Measurements from ENCODE around the gene RARRES2.

Gene RARRES2

DNA sequence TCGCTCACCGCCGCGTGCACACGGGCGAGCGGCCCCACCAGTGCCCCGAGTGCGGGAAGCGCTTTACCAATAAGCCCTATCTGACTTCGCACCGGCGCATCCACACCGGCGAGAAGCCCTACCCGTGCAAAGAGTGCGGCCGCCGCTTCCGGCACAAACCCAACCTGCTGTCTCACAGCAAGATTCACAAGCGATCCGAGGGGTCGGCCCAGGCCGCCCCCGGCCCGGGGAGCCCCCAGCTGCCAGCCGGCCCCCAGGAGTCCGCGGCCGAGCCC, 30.5 kb upstream of the RARRES2 start:
- H3K4me3 ChIP-seq (ENCODE audit: low read length): no peak overlapping the region
- TF ChIP-seq ZNF274 (IDR thresholded peaks at IDR 0.05; ENCODE audit: low read depth, low read length): no peak

DNA sequence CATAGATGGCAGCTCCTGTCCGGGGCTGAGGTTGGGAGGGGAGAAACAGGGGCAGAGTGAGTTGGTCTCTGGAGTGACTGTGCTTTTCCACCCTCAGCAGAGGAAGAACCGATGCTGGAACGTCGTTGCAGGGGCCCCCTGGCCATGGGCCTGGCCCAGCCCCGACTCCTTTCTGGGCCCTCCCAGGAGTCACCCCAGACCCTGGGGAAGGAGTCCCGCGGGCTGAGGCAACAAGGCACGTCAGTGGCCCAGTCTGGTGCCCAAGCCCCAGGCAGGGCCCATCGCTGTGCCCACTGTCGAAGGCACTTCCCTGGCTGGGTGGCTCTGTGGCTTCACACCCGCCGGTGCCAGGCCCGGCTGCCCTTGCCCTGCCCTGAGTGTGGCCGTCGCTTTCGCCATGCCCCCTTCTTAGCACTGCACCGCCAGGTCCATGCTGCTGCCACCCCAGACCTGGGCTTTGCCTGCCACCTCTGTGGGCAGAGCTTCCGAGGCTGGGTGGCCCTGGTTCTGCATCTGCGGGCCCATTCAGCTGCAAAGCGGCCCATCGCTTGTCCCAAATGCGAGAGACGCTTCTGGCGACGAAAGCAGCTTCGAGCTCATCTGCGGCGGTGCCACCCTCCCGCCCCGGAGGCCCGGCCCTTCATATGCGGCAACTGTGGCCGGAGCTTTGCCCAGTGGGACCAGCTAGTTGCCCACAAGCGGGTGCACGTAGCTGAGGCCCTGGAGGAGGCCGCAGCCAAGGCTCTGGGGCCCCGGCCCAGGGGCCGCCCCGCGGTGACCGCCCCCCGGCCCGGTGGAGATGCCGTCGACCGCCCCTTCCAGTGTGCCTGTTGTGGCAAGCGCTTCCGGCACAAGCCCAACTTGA, 29.9 kb upstream of the RARRES2 start:
- H3K4me3 ChIP-seq (ENCODE audit: low read length): no peak overlapping the region
- no peak for TF ChIP-seq ZNF274 (IDR thresholded peaks at IDR 0.05; ENCODE audit: low read depth, low read length)

DNA sequence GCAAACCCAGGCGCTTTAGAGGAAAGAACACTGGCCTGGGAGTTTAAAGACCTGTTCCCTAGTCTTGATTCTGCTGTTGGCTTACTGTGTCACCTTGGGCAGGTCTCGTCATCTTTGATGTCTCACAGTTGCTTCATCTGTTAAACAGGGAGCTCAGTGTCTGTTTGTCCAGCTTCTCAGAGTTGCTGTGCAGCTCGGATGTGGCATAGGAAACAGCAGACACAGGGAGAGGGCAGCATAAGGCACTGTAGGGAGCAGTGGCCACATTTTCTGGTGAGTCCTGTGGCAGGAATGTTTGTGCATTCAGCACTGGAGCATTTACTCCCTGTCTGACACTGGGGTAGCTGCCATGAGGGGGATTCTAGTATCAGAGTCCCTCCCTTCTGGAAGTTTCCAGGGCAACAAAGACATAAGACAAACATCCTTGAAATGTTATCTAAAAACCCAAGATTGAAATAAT, 29.2 kb upstream of the RARRES2 start:
- TF ChIP-seq ZNF274 (IDR thresholded peaks at IDR 0.05; ENCODE audit: low read depth, low read length): no peak
- peak overlapping the region; percentile 77; the same call in 1 of the 2 replicates for H3K4me3 ChIP-seq (ENCODE audit: low read length)

DNA sequence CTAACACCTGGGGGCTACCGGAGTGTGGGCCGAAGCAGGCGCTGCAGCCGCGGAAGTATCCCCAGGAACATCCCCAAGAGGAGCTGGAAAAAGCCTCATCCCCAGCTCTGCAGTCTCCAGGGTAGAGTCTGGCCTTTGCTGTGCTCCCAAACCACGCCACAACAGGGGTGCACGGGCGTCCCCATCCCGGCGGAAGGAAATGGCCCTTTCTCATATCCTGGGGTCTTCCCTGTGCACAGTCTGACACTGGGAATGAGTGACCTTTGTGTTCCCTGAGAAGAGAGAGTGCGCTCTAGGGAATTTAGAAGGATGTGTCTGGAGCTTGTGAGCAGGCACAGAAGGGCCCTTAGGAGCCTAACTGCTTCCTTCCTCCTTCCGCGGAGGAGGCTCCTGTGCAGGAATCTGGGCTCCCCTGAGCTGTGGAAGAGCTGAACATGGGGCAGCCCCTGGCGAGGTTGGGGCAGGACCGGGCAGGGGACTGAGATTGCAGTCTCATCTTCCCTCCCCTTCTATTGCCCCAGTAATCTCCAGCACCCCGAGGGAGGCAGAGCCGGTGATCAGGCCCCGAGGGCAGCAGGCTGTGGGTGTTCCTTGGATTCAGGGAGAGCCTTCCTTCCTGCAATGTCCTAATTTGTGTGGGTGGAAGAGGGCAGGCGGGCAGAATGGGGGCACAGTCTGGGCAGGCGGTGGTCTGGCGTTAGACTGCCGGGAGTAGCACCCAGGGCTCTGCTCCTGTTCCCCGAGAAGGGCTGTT, 28.5 kb upstream of the RARRES2 start:
- H3K4me3 ChIP-seq (ENCODE audit: low read length): peak overlapping the region; percentile 77
- no peak for TF ChIP-seq ZNF274 (IDR thresholded peaks at IDR 0.05; ENCODE audit: low read depth, low read length)

DNA sequence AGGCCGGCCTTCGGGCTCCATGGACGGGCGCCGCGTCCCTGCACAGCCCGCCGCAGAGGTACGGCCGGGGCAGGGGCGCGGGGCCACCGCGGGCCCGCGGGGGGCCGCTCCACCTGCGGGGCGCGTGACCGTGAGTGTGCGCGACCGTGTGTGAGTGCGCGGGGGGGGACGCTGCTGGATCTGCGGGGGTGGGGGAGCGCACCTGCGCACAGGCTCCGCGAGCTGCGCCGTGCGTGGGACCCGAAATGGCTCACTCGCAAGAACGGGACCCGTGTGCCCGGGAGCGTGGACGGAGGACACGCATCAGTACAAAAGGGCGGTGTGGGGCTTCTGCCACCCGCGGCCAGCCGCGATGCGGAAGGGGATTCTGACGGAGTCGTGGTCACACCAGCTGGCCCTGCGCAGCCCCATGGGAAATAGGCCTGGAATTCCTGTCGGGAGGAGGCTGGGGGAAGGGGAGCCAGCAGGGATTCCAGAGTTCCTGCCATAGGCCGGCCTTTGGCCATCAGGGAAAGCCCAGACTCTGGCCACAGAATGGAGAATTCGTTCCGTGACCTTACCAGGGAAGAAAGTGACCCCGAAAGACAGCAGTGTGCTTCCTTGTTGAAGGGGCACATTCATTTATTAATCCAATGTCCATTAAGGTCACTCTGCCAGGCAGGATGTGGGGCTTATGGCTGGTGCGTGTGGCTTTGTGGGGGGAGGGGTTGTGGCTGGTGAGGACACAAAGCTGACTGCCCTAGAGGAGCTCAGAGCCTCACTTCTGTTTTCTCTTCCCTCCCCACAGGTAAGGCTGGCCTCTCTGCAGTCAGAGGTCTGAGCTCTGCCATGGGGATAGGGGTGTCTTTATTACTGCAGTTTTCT, 27.7 kb upstream of the RARRES2 start:
- peak overlapping the region; percentile 77 for H3K4me3 ChIP-seq (ENCODE audit: low read length)
- TF ChIP-seq ZNF274 (IDR thresholded peaks at IDR 0.05; ENCODE audit: low read depth, low read length): no peak

DNA sequence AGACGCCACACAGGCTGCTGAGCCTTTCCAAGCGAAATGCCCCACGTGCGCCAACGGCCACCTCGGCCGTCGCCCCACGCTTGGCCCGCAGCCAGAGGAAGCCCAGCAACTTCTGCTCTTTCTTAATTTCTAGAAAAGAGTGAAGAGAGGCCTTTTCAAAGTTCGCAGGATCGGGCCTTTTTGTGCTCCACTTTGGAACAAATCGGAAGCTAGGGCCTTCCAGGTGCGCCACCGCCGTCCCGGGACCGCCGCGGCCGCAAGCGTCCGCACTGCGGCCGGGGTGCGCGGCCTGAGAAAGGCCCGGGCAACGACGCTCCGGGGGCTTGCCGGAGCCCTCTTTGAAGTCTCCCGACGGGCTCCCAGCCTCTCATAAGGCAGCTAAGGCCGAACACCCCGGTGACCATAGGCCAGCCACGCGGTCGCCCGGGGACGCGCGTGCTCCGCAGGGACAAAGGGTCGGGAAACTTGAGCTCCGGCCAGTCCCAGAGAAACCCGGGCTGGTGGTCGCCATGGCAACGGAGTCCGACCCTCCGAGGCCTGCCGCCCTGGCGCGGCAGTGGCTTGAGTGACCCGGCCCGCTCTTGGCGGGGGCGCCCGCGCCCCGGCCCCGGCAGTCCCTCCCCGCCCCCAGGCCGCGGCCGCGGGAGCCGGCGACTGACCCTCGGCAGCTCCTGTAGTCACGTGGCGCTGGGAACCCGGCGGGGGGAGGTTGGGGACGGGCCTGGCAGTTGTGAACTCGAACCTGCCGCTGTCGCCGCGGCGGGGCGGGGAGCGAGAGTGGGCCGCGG, 26.9 kb upstream of the RARRES2 start, which contains the start of gene REPIN1:
Gene REPIN1 (plus strand): TSS at position 727 of the 788 bp plus-strand sequence. CDS start 890 bp downstream, outside the sequence.
- H3K4me3 ChIP-seq (ENCODE audit: low read length): peak within 1 kb of the TSS; percentile 77
- no peak for TF ChIP-seq ZNF274 (IDR thresholded peaks at IDR 0.05; ENCODE audit: low read depth, low read length)

DNA sequence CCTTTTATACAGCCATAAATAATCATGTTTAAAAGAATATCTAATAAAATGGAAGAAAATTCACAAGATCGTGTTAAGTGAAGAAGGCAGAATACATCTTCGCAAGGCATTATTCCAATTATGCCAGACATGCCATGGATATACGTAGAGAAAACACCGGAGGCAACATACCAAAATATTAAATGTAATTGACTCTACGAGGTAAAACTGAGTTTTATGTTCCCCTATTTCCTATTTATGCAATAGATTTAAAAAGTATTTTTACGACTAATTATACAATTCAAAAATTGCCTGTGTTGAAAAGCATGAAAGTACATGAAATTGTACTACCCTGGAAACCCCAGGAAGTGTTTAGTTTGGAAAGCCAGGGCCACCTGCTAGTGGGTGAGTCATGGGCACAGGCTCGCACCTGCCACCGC, 26.3 kb upstream of the RARRES2 start:
- H3K4me3 ChIP-seq (ENCODE audit: low read length): peak overlapping the region; percentile 77; the same call in 1 of the 2 replicates
- TF ChIP-seq ZNF274 (IDR thresholded peaks at IDR 0.05; ENCODE audit: low read depth, low read length): no peak

DNA sequence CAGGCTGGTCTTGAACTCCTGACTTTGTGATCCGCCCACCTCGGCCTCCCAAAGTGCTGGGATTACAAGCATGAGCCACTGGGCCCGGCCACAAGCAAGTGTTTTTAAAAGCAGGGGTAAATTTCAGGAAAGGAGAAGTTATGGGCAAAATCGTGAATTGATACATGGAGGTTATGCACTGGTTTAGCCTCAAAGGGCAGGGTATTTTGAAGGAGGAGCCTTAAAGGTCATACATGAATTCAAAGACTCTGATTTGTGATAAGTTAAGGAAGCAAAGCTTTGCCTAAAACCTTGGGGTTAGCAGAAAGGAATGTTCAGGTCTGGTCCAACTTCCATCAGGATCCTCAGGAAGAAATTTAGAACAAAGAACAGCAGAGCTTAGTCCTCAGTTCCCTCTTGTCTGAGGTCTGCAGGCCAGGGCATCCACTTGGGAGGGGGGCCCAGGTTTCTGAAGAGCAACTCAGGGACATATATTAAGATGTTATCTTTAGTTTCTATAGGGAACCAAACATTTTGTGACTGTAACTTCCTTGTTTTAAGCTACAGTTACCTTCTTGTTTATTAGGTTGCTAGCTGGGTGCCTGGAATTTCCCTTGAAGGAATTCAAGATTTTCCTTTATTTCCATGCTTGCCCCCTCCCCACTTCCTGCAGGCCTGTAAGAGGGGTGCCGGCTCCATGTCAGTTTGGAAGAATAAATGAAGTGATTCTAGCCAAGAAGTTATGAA, 24.4 kb upstream of the RARRES2 start:
- no peak overlapping the region for H3K4me3 ChIP-seq (ENCODE audit: low read length)
- no peak for TF ChIP-seq ZNF274 (IDR thresholded peaks at IDR 0.05; ENCODE audit: low read depth, low read length)

DNA sequence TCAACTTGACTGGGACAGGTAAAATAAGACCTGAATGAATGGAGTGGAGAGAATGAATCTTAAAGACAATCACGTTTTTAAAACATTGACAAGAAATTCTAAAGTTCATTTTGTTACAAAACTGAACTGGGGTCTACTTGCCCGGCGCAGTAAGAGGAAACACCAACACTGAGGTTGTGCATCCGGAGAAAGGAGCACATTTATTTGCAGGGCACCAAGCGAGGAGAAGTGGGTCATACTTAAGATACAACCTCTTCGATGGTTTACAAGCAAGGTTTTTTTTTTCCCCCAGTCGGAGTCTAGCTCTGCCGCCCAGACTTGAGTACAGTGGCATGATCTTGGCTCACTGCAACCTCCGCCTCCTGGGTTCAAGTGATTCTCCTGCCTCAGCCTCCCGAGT, 23.8 kb upstream of the RARRES2 start:
- no peak for TF ChIP-seq ZNF274 (IDR thresholded peaks at IDR 0.05; ENCODE audit: low read depth, low read length)

DNA sequence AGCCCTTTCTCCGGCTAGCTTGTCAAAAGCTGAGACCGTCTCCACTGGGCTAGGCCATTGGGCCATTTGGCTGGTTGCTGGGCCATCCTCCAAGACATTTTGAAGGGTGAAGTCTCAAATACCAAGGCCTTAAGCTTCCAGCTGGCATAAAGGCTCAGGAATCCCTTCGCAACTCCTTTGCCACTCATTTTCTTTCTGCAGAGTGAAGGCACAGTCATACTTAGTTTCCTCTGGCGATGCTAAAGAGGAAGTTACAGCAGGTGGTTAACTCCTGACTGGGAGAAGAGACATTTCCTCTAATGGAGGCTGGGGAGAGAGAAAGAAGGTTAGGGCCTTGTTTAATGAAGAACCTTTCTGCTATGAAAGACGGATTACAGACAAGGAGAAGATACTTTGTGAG, 22.4 kb upstream of the RARRES2 start:
- no peak for TF ChIP-seq ZNF274 (IDR thresholded peaks at IDR 0.05; ENCODE audit: low read depth, low read length)
- H3K4me3 ChIP-seq (ENCODE audit: low read length): no peak overlapping the region

More for the DNA sequence above, 23.8 kb upstream of the RARRES2 start:
- H3K4me3 ChIP-seq (ENCODE audit: low read length): no peak overlapping the region

DNA sequence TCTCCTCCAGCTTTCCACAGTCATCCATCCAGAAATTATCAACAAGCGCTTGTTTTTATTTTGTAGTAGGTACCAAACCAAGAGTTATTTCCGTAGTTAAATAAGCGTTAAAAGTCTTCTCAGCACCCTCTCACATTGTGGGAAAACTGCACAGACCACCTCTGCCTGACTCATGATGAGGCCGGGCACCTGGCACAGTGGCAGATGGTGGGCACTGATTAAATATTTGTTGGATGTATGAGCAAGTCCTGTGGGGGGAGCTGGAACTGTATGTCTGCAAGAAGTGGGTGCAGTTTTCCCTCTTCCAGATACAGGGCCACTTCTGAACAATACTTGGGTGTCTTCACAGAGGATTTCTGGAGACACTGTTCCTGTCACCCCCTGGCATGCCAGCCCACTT, 21.9 kb upstream of the RARRES2 start:
- TF ChIP-seq ZNF274 (IDR thresholded peaks at IDR 0.05; ENCODE audit: low read depth, low read length): no peak
- no peak overlapping the region for H3K4me3 ChIP-seq (ENCODE audit: low read length)

DNA sequence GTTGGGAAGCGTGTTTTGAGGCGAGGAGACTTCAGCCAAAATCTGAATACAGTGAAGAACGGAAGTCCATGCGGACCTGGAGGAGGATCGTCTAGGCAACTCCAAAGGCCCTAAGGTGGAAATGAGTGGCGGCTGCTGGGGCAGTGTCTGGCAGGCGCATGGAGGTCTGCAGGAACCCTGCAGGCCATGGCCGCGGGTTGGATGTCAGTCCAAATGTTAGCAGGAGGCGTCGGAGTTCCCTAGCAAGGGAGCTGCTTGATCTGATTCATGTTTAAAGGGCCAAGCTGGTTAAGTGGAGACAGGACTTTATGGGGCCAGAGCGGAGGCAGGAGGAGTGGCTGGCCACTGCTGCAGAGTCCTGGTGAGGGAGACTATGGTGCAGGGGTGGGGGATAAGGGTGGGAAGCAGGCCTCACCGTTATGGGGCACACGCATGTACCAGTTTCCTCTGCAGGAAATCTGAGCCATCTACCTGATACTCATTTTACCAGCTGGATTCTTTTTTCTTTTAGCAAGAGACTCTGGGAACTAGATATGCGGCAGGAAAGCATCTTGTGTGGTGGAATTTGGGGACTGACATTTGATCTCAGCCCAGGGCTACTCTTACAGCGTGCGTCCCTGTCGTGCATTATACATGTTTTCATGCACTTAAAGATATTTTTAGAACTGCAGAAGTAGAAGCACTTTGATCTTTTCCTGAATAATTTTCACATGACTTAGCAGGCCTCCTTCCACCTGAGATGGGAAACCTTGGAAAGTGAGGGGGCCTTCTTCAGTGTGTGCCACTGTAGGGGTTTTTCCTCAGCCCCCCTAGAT, 20.6 kb upstream of the RARRES2 start:
- no peak overlapping the region for H3K4me3 ChIP-seq (ENCODE audit: low read length)
- no peak for TF ChIP-seq ZNF274 (IDR thresholded peaks at IDR 0.05; ENCODE audit: low read depth, low read length)

All from GM08714 (cell line).